ENCODE results near the gene MRPL43. TPM values are rescaled to one million over a fixed set of nuclear protein-coding genes. Genes with fewer than 3 reads are reported as not detected.
A peak's percentile ranks its signal among the peaks of the same experiment; 100 is the strongest.

The MRPL43 gene
- total and polyA plus RNA-seq, 9 of the 15 experiments (the other 6 are each of a cell fraction or from before 2014, with no cell fraction given): 15.1 to 63.7 (median 37.2) TPM

DNA sequence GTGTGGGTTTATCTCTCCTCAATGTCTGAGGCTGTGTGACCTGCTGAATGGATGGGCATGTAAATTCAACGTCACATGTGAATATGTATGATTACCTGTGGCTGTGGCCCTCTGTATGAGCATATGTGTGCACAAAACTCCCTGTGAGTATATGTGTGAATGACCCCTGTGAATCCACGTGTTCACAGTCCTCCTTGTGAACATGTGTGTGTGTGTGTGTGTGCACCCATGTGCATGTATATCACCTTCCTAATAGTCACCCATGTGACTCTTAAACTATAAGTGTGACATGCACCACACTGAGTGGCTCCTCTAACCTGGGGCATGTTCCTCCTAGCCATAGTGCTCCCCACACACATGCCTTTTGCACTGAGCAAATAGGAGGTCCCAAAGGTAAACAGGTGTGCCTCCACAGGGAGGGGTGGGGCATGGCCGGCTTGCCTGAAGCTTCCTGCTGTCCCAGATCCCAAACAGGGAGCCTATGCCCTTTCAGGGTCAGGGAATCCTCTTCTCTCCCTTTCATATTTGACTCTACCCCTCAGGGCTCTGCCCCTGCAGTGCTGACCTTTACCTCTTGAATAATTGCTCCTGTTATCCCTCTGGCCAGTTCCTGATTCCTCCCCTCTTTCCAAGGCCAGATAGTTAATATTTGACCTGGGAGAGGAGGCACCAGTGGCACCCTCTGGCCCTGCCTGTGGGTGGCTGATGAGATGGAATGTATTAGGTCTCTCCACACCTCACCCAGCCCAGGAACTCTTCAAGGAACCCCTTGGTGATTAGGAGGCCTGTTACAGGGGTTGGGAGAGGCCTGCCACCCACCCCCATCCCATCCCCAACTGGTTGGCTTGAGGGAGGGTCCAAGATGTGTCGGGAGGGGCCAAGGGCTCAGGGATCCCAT is 16.1 kb downstream of the MRPL43 start:
- Histone ChIP-seq H3K9me3 (replicated peaks; ENCODE audit: control insufficient read depth, insufficient read depth, low read depth, low read length) (no peaks in the 10 kb centered on the region), H3K27ac (ENCODE audit: extremely low read depth, low read depth, low read length) (no peak overlapping the region), H3K9ac (ENCODE audit: insufficient read depth in 1 of 2, low read depth in 2 of 2, low read length in 2 of 2) (no peak overlapping the region; a peak in 1 of 4 replicates), H3K4me3 (no peak overlapping the region), H3K4me2 (ENCODE audit: insufficient read depth, low read length) (no peak overlapping the region), H2AFZ (ENCODE audit: low read depth, low read length) (no peak overlapping the region), H4K20me1 (replicated peaks; ENCODE audit: control insufficient read depth, insufficient read depth, low read length) (no peaks in the 10 kb centered on the region), H3K27me3 (ENCODE audit: control insufficient read depth in 2 of 2, insufficient read depth in 2 of 2, low read length in 2 of 2) (no peaks in the 10 kb centered on the region), H3K4me1 (replicated peaks in 1 of 2; ENCODE audit: control insufficient read depth in 2 of 2, insufficient read depth in 2 of 2, low read length in 2 of 2) (peaks cover 12 to 14% of the 10 kb centered on the region in 2 experiments), H3K36me3 (ENCODE audit: control insufficient read depth, insufficient read depth, low read length) (no peaks in the 10 kb centered on the region), H3K9me1 (ENCODE audit: control insufficient read depth, insufficient read depth, low read length) (no peaks in the 10 kb centered on the region), H3K79me2 (ENCODE audit: control insufficient read depth, insufficient read depth, low read length) (no peaks in the 10 kb centered on the region)
- DNase-seq (ENCODE audit: extremely low read depth in 1 of 4, low spot score in 3 of 4) (no peak), ATAC-seq (no peak), FAIRE-seq (no peak)
- in situ Hi-C loops (cut with MboI): no loop called here
- TF ChIP-seq, protein P1, sequence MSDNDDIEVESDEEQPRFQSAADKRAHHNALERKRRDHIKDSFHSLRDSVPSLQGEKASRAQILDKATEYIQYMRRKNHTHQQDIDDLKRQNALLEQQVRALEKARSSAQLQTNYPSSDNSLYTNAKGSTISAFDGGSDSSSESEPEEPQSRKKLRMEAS (CRISPR knock-in tag; IDR thresholded peaks at IDR 0.05): peak; percentile 5; the same call in 1 of the 2 replicates
- no peak for TF ChIP-seq ZNF551 (CRISPR knock-in tag; IDR thresholded peaks at IDR 0.05)
- CTCF ChIA-PET (ENCODE audit: low intra/inter-chr PET ratio): no interaction called here
- POLR2A ChIA-PET: no interaction called here
- WGBS (ENCODE audit: insufficient coverage, low coverage, missing lambda C conversion rate): 42% methylated on average over 4 of the region's 4 CpGs
- intact Hi-C loops (cut with micrococcal nuclease): no loop called here
- BruUV-seq (replicated peaks): no TSS peak
